Measurements from ENCODE around the gene RIN2.

DNA sequence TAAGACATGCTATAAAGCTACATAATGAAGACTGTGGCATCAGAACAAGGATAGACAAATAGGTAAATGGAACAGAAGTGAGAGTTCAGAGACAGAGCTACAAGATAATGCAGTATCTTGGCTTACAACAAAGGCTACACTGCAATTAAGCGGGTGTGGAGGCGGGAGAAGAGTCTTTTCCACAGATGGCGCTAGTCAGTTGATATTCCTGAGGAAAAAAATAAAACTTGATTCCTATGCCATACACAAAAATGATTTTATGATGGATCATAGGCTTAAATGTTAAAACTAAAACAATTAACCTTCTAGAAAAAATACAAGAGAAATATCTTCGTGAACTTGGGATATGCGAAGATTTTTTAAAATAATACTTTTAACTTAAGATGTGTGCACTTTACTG, 31.0 kb downstream of the RIN2 start:
- TF ChIP-seq JUND (CRISPR knock-in tag; IDR thresholded peaks at IDR 0.05) (no peak), HCFC1 (IDR thresholded peaks at IDR 0.05; ENCODE audit: low read depth, low read length) (no peak), SMC3 (IDR thresholded peaks at IDR 0.05; ENCODE audit: low read length) (no peak), MEIS2 (CRISPR knock-in tag; IDR thresholded peaks at IDR 0.05) (no peak), ZNF558 (CRISPR knock-in tag; IDR thresholded peaks at IDR 0.05; ENCODE audit: borderline replicate concordance) (no peak), RFX5 (IDR thresholded peaks at IDR 0.05; ENCODE audit: low read depth, low read length) (no peak), CTCF (CRISPR knock-in tag; IDR thresholded peaks at IDR 0.05) (no peak), MYC (CRISPR knock-in tag; IDR thresholded peaks at IDR 0.05; ENCODE audit: borderline replicate concordance) (no peak), TRIM24 (CRISPR knock-in tag; IDR thresholded peaks at IDR 0.05) (no peak), ISL2 (CRISPR knock-in tag; IDR thresholded peaks at IDR 0.05) (no peak), TAF1 (CRISPR knock-in tag; IDR thresholded peaks at IDR 0.05) (no peak), ZNF44 (CRISPR knock-in tag; IDR thresholded peaks at IDR 0.05) (no peak)

All from HepG2 (cell line).